Inflammatory macrophage (primary cell): Measurements from ENCODE around the gene MTPN.
A peak's percentile ranks its signal among the peaks of the same experiment; 100 is the strongest.

ENCODE experiments used
- DNase-seq, 2 donors: peaks; one replicate each; pipeline ENCODE4 v3.0.0-alpha.2; 2020 to 2022

MTPN gene

DNA sequence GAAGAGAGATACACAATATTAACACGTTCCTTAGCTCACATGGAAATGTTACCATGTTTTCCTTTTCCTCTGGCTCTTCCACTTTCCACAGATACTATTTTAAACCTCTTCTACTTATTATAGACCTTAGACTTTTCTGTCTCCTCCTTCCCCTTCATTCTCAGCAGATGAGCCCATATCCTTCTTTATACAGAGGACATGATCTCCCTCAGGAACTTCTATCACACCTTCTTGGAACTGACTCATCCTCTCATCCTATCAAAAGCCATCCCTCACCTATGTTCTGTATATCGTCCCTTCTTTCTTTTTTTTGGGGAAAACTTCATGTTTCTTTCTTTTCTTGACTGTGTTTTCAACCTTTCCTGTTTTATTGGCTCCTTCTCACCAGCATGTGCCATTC is 20.8 kb downstream of the MTPN start:
- no peak for DNase-seq

DNA sequence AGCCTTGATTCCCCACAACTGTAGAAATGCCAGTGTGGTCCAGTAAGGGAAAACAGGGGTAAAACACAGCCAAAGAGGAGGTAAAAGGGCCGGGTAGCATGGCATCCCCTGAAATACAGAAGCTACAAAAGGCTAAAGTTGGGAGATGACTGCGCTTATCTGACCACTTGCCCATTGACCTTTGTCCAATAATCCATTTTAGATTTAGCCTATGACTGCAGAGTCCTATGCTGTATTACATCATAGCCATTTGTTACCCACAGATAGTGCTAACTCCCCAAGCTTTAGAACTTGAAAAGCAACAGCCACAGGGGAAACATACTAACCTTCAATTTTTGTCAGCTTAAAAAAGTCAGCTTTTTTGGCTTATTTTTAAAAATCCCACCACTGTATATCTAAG is 26.2 kb downstream of the MTPN start:
- peak; percentile 50 to 67 for DNase-seq

DNA sequence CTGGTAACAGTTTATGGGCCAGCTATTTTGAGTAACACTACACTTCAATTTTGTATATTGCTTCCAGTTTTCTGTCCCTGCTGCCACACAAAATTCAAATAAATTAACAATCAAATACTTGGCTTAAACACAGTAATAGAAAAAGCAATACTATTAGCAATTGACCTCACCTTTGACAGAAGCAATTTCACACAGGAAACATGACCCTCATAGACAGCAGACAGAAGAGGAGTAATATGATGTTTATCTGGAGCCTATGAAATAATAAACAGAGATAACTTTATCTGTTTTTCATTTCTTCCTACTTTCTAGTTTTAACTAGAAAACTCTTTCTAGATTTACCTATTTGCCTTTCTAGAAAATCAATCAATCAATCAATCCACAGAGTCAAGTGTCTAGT is 26.7 kb downstream of the MTPN start:
- no peak for DNase-seq

DNA sequence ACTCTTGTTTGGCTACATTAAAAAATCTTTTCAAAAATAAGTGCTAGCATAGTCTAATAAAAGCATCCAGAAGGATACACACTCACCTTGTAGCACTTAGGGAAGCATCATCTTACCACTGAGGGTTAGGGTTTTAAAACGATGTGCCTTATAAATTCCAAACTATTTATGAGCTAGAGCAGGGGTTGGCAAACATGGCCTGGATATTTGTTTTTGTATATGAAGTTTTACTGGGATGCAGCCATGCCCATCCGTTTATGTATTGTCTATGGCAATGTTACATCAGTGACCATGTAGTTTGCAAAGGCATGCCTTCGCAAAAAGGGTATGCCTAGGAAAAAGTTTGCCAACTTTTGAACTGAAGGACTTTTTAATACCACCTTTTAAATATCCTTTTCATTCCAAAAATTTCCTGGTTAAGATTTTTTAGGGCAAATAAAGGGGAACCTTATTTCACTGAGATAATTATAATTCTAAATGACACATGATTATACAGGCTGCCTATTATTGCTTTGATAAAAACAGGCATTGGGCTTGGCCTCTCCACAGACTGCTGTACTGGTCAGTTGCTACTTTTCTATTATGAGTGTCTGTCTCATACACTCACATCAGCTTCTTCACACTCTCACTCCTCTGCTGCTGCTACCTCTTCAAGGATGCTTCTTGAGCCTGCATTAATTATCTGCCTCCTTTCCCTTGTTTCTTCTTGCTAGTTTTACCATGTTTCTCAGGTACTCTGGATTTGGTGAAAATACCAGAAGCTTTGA is 30.7 kb downstream of the MTPN start:
- DNase-seq: no peak

DNA sequence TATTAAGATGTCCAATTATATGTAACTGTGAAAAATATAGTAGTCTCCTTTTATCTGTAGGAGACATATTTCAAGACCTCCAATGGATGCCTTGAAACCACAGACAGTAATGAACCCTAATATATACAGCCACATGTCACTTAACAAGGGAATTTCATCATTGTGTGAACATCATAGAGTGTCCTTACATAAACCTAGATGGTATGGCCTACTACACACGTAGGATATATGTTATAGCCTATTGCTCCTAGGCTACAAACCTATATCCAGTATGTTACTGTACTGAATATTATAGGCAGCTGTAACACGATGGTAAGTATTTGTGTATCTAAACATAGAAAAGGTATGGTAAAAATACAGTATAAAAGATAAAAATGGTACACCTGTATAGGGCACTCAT is 32.4 kb downstream of the MTPN start:
- DNase-seq: no peak

DNA sequence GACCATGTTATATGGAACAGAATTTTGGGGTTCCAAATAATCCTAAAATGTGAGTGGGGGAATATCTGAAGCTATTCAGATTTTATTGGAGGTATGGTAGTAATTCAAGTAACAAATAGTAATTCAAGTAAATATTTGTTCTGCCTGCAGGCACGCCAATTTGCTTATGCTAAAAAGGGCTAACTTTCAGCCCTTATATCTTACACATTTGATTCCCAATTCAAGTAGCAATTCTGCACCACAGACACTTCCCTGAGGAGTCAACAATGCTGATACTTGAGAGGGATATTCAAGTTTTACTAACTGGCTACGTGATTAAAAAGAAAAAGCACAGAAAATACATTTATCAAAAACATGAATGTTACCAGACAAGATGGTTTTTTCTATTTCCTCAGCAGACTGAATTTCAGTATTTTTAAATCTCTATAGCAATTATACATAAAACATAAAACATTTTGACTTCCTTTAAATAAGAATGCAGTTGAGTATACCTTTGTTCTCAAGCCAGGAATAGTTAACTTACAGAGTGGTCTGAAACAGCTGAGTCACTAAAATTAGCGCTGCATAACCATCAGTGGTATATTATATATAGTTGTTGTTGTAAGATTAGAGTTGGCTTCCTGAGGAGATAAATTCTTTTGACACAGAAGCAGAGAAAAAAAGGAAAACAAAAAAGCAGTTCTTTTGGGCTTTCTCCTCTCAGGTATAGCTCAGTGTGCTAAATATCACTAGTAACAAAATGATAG is 33.9 kb downstream of the MTPN start:
- no peak for DNase-seq

DNA sequence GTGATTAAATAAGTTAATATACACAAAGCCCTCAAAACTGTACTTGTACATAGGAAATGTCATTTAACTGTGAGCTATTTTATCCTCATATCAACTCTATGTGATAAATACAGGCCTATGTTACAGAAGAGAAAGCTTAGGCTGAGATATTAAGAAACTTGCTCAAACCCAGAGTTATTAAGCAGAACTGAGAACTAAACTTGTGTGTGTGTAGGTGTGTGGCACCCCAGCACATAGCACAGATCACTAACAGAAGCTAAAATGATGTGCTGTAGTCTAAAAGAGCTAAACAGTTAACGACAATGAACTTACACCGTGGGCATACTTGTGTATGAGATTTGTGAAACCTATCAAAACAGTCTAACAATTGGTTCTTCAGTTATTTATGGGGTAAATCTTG is 34.5 kb downstream of the MTPN start:
- DNase-seq: peak; percentile 33 to 56

DNA sequence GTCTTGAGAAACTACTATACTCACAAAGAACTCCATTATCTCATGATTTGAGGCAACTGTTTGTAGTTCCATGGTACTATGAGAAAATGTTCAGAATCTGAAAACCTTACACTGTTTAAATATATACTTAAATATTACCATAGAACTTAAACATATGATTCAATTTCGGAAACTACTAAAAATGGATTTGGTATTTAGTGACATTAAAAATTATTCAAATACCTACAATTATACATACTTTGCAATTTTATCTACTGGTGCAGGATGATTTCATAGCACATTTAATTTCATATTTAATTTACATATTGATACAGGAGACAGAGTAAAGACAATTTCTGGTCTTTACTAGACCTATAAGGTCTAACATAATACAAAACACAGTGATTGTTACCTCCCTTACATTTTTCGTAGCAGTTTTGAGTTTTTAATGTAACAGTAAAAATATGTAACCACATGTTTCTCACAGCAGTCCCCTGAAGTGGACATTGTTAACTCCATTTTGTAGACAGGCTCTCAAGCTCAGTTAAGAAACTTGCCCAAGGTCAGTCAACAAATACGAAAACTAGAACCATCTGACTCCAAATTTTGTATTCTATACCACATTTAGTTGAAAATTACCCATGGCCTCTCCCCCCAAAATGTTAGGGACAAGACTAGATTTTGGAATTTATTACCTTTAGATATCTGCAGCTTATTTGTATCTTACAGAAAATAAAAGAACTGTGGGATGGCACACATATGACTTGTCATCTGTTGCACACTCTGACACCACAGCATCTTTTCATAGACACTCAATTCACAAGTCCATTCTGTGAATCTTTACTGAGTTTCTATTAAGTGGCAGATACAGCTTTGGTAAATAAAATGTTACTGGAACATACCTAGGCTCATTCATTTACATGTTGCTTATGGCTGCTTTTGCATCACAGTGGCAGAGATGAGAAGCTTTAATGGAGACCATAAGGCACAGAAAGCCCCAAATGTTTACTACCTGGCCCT is 36.8 kb downstream of the MTPN start:
- DNase-seq: no peak

DNA sequence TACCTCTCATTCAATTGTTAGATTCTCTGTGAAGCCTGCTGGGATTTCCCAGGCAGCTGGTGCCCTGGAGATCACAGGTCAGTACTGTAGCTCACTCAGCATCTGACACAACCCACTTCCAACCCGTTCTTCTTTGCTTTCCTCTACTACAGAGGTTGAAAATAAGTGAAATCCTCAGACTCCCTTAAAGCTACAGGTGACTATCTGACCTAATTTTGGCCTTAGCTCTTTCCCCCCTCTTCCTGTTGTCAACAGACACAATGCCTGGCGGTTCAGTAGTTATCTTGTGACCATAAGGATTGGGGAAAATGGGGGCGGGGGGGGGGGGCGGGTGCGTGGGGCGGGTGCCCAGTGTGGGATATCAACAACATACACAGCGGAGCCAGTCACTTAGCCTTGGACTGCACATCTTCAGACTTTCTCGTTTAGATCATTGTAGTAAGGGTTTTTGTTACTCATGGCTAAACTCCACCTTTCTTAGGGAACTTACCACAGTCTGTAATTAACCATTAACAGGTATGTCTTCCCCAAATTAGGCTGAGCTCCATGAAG is 37.8 kb downstream of the MTPN start:
- DNase-seq: no peak

DNA sequence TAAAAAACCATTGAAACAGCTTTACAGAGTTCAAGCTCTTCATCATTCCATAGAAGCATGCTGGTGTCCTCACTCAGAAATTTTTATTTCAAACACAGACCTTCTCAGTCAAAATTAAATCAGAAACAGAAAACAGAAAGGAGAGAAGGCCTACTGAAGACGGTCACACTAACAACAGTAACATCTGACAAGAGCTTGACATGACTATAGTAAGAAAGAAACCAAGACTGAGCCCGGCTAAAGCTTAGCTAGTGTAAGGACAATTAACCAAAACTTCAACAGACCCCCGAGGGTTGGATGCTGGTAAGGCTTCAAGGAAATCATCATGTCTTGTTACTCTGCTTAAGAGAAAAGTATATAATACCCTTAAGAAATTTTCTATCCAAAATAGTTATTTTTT is 38.6 kb downstream of the MTPN start:
- DNase-seq: no peak

DNA sequence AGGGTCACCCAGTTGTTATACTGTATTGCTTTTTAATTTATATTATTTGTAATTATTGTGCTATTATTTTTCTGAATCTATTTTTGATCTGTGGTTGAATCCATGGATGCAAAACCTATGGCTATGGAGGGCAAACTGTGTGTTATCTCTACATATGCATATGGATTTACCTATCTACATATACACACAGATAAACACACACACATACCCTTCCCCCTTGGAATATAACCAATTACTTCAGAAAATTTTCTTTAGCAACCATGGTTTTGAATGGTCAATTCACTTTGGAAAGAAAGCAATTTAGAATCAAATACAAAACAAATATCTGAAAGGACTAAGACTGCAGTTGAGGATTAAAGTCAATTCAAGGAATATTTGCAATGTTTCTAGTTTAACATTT is 39.1 kb downstream of the MTPN start:
- DNase-seq: no peak

DNA sequence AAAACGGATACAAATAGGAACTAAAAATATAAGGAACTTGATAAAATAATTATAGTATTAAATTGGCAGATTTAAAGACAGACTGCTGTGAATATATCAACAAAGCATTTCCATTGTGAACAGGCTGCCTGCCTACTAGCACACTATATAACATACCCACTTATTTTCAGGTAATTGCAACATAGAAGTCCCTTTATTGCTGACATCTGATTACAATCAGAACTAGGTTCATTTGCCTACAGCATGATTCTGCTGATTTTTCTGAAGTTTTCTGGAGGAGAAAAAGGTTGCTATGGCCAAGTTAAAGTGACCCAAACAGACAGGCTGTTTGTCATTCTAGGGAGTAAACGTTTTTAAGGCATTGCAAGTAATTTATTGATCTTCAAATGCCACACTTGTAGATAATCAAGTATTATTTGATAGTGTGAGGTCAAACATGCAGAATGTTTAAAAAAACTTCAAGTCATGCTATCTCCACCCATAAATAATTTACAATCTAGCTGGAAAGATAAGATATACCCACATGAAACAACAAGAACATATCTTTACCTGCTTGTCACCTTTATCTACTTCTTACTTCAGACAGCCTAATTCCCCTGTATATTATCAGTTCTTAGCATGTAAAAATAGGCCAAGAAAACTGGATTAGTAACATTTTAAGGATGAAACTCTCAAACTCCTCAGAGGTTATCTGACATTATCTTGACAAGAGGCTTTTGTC is 40.5 kb downstream of the MTPN start:
- DNase-seq: peak in 1 of 2 donors; percentile 17

DNA sequence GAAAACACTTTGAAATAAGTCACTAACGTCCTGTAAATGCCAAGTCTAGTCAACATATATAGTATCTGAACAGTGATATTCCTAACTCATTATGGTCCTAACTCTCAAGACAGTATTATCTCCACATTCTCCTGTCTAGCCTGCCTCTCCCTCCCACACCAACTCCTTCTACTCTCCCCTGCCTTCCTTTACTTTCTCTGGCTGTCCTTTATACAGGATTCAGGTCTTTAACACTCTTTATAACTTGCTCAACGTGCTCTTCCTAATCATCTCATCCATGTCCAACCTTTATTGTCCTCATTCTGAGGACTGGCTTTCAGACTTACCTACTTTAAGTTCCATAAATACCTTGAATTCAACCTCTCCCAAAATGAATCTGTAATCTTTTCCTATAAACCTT is 42.5 kb downstream of the MTPN start:
- DNase-seq: no peak

DNA sequence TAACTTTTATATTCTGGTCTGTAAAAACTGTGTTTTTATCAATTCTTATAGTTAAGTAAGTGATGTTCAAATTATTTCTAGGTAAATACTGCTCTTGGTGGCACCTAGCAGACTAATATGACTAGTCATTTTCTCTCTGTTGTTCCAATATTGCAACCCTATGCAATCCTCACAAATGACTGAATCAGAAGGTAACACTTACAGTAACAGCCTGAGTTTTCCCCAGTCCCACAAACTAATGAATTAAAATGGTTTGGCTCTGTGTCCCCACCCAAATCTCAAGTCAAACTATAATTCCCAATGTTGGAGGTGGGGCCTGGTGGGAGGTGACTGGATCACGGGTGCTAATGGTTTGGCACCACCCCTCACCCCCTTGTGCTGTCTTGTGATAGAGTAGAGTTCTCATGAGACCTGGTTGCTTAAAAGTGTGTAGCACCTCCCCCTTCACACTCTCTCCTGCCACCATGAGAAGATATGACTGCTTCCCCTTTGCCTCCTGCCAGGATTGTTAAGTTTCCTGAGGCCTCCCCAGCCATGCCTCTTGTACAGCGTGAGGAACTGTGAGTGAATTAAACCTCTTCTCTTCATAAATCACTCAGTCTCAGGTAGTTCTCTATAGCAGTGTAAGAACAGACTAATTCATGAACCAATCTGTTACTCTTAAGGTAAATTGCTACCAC is 43.5 kb downstream of the MTPN start:
- DNase-seq: no peak

DNA sequence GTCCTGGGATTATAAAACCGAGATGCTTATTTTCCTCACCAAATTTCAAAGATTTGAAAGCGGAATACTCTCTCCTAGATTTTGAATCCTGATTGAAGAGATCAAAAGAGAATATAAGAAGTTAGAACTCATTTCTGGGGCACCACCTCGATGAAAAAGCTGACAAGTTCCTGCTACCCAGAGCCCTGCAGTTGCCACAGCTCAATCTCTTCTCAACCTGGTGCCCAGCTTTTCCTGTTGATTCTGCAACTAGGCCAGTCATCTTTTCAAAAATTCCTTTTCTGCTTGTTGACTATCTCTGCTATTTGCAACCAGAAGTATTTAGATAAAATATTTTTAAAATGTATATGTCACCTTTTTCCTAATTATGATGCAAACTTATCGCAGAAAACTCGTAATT is 45.0 kb downstream of the MTPN start:
- no peak for DNase-seq

DNA sequence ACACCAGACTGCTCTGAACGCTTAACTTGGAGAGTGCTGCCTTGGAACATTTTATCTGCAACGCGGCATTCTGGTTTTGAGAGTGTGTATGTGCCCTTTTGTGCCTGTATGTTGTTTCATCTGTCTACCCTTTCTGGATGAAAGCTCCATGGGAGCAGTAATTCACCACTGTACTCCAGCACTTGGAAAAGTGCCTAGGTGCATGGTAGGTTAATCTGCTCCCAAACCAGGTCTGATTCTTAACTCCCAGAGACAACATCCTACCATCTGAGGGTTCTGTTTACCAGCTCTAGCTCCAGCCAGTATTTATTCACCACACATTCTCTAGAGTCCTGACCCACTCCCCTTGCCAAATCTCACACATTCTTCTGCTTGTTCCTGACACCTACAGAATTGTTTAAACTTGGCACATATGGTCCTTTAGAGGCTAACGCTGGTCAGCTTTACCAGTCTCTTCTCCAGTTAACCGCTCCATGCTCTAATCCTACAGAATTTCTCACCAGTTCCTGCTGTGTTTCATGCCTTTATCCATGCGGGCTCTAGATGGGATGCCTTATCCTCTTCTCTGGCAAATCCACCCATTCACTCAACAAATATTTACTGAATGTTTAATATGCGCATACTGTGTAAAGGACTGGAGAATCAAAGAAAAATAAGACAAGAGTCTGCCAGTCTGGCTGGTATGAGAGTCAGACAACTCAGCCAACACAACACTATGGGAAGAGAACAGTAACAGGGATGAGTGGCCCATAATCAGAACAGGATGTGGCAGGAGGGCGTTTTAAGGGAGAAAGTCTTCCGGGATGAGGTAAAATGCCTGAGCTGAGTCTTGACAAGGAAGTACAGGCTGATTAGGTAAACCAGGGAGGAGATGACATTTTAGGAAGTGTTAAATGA is 46.3 kb downstream of the MTPN start:
- DNase-seq: peak; percentile 57 to 62

DNA sequence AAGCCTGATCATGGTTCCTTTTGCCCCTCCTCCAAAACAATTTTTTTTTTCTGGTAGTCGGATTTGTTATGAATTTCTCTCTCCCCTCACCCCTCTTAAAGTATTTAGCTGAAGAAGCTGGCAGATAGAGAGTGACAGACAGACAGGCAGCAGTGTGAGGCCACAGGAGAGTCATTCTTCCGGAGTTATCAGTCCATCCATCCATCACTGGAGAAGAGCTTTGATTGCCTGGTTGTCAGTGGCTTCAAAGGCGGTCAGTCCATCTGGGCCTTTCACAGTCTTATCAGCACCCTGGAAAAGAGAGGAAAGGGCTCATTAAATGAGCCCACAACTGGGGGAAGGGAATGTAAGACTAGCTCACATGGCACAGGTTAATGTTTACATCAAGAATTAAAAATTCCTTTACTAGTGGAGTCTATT is 47.4 kb downstream of the MTPN start:
- no peak for DNase-seq

DNA sequence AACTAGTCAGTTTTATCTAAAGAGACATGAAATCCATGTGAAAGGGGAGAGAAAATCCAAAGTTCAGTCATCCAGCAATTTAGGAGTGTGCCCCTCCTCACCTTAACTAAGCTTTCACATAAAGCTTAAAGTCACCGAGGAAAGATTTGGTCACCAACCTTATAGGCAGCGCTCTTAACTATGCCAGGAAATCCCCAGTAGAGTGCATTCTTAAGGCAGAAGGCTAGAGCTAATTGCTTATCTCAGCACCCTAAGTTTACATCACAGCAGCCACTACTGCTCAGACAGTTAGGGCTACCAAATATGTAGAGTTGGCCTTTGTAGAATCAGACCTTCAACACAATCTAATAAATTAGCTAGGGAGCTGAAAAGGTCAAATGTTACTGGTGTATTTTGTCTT is 47.9 kb downstream of the MTPN start:
- no peak for DNase-seq

DNA sequence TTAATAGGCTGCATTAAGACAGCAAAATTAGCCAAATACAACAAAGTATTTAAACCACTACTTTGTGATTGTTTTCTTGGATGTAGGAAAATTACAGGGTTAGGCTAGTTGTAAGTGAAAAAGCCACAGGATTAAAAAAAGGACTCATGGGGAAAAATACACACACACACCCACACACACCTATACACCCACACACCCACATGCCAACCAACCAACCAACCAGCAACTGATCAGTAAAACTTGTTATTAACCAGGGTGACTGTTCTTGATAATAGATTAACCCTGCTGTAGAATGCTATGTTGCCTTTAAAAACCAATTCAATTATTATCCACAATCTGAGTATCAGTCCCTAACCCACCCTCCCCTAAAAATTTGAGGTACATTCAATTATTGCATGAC is 49.0 kb downstream of the MTPN start:
- DNase-seq: no peak

DNA sequence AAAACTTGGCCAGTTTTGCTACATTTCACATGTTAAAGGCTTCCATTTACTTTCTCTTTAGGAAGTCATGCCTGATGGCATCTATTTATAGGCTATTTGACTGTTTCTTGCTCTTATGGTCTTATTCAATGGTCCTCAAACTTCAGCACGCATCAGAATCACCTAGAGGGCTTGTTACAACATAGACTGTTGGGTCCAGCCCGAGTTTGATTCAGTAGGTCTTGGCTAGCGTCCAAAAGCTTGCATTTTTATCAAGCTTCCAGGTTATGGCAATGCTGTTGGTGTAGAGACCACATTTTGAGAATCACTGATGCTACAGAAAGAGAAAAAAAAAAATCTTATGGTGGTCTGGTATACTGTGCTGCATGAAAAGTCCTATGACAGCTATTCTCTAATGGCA is 51.9 kb downstream of the MTPN start:
- no peak for DNase-seq
